ENCODE results near the gene CPNE9. TPM values are rescaled to one million over a fixed set of nuclear protein-coding genes. Genes with fewer than 3 reads are reported as not detected.

CPNE9 gene
- total and polyA plus RNA-seq, 2 of the 13 experiments (the other 11 are each of a cell fraction or from before 2014, with no cell fraction given), result 0.20 TPM; not detected in 1

DNA sequence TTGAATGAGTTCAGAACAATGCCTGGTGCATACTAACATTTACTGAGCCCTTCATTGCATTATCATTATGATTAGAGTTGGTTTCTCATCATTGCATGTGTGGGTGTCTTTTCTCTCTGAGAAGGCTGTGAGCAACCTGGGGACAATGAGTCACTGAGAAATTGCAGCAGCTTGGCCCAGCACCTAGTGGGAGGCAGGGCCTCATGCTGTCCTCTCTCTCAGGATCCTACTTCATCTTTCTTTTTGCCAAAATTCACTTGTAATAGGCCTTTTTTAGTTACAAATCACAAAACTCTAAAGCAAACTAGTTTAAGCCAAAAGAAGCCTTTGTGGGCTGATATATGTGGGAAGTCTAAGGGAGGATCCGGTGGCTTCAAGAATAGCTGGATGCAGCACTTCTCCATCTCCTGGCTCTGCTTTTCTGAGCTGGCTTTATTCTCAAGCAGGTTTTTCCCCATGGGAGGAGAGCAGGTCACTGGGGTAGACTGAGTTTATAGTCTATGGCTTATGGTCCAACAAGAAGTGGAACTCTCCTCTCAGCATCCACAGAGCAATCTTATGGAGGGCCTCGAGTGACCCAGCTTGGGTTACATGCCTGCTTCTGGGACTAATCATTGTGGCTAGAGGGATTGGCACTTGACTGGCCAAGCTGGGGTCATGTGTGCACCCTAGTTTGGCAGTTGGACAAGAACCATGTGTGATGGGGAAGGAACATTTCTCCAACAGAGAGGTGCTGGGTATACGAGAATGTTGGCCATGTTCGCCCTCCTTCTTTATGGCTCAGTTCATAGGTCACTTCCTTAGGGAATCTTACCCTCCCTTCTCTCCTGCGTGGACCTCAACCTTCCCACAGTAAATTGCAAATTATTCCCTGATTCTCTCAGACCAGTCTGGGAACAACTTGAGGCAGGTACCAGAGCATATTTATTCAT lies 74.8 kb downstream of the CPNE9 start (continued):
- TF ChIP-seq ZFP36 (IDR thresholded peaks at IDR 0.05; ENCODE audit: borderline replicate concordance, low read depth, low read length, partially characterized antibody) (no peak), SKI (IDR thresholded peaks at IDR 0.05; ENCODE audit: partially characterized antibody) (no peak), ZKSCAN8 (CRISPR knock-in tag; IDR thresholded peaks at IDR 0.05; ENCODE audit: borderline replicate concordance) (no peak), HMG20B (CRISPR knock-in tag; conservative IDR thresholded peaks at IDR 0.05) (no peak), ARNT2 (CRISPR knock-in tag; IDR thresholded peaks at IDR 0.05; ENCODE audit: low read depth) (no peak), ZC3H13 (CRISPR knock-in tag; IDR thresholded peaks at IDR 0.05) (no peak)
- TF ChIP-seq, protein P1, sequence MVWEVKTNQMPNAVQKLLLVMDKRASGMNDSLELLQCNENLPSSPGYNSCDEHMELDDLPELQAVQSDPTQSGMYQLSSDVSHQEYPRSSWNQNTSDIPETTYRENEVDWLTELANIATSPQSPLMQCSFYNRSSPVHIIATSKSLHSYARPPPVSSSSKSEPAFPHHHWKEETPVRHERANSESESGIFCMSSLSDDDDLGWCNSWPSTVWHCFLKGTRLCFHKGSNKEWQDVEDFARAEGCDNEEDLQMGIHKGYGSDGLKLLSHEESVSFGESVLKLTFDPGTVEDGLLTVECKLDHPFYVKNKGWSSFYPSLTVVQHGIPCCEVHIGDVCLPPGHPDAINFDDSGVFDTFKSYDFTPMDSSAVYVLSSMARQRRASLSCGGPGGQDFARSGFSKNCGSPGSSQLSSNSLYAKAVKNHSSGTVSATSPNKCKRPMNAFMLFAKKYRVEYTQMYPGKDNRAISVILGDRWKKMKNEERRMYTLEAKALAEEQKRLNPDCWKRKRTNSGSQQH (CRISPR knock-in tag; IDR thresholded peaks at IDR 0.05; ENCODE audit: low read depth), result no peak
- TF ChIP-seq, protein P2, sequence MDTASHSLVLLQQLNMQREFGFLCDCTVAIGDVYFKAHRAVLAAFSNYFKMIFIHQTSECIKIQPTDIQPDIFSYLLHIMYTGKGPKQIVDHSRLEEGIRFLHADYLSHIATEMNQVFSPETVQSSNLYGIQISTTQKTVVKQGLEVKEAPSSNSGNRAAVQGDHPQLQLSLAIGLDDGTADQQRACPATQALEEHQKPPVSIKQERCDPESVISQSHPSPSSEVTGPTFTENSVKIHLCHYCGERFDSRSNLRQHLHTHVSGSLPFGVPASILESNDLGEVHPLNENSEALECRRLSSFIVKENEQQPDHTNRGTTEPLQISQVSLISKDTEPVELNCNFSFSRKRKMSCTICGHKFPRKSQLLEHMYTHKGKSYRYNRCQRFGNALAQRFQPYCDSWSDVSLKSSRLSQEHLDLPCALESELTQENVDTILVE (CRISPR knock-in tag; IDR thresholded peaks at IDR 0.05), result no peak

DNA sequence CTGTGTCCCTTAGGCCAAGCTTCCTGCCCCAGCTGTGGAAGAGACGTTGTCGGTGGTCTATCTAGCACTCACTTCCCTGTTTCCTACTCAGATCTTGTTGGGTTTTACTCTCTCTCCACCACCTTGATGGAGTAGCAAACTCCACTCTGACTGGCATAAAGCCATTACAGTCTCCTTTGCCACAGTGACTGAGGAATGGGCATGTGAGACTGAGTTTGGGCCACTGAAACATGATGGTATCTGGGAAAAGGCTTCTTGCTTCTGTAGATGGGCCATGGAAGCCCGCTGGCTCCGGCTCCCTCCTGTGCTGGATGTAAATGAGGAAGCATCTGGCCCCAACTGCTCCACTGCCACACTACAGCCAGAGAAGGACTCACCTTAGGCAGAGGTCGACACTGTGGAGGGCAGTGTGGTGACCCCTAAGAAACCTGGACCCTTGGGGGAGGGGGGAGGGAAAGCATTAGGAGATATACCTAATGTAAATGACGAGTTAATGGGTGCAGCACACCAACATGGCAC lies 75.5 kb downstream of the CPNE9 start:
- ChIA-PET POLR2A (no interaction called here), CTCF (ENCODE audit: low intra/inter-chr PET ratio, low total read pairs) (no interaction called here)
- Histone ChIP-seq H3K4me2 (ENCODE audit: low read depth, low read length) (no peak overlapping the region), H3K9ac (ENCODE audit: insufficient read depth, low read depth, low read length) (no peak overlapping the region), H3K4me3 (replicated peaks in 1 of 3; ENCODE audit: insufficient read depth in 1 of 3, low read depth in 2 of 3, low read length in 3 of 3) (no peak overlapping the region), H3K27ac (ENCODE audit: extremely low read length, insufficient read depth, low read length) (no peak overlapping the region), H3K9me3 (ENCODE audit: low read length) (no peaks in the 10 kb centered on the region), H2AFZ (ENCODE audit: low read length) (no peak overlapping the region), H4K20me1 (ENCODE audit: insufficient read depth, low read length) (no peaks in the 10 kb centered on the region), H3K36me3 (replicated peaks in 1 of 2; ENCODE audit: control insufficient read depth in 1 of 2, insufficient read depth in 2 of 2, low read length in 2 of 2) (peaks cover 14 to 28% of the 10 kb centered on the region in 2 experiments), H3K27me3 (ENCODE audit: control insufficient read depth in 1 of 2, insufficient read depth in 2 of 2, low read length in 2 of 2) (no peaks in the 10 kb centered on the region), H3K4me1 (ENCODE audit: insufficient read depth, low read length) (peaks cover 16% of the 10 kb centered on the region), H3K79me2 (ENCODE audit: insufficient read depth, low read length) (no peaks in the 10 kb centered on the region)
- no peak for FAIRE-seq
- DNase-seq (ENCODE audit: low spot score), result no peak
- intact Hi-C loops (cut with micrococcal nuclease; ENCODE audit: unreplicated experiment) (no loop called here), in situ Hi-C loops (cut with HindIII; ENCODE audit: extremely low pct_ligation_motif_present, low pct_unique_long_range_greater_than_20kb) (no loop called here)
- no TSS peak for BruUV-seq (replicated peaks)
- WGBS (ENCODE audit: low lambda C conversion rate), result 86% methylated on average over 5 of the region's 6 CpGs
- no peak for ATAC-seq
- TF ChIP-seq TEAD2 (CRISPR knock-in tag; IDR thresholded peaks at IDR 0.05) (no peak), NFRKB (IDR thresholded peaks at IDR 0.05) (no peak), ZNF768 (CRISPR knock-in tag; IDR thresholded peaks at IDR 0.05) (no peak), ATF7-NPFF (CRISPR knock-in tag; IDR thresholded peaks at IDR 0.05; ENCODE audit: low read depth) (no peak), ZNF333 (CRISPR knock-in tag; IDR thresholded peaks at IDR 0.05; ENCODE audit: borderline replicate concordance) (no peak), SMAD1 (CRISPR knock-in tag; IDR thresholded peaks at IDR 0.05; ENCODE audit: borderline replicate concordance, low read depth) (no peak)
- TF ChIP-seq, protein P3, sequence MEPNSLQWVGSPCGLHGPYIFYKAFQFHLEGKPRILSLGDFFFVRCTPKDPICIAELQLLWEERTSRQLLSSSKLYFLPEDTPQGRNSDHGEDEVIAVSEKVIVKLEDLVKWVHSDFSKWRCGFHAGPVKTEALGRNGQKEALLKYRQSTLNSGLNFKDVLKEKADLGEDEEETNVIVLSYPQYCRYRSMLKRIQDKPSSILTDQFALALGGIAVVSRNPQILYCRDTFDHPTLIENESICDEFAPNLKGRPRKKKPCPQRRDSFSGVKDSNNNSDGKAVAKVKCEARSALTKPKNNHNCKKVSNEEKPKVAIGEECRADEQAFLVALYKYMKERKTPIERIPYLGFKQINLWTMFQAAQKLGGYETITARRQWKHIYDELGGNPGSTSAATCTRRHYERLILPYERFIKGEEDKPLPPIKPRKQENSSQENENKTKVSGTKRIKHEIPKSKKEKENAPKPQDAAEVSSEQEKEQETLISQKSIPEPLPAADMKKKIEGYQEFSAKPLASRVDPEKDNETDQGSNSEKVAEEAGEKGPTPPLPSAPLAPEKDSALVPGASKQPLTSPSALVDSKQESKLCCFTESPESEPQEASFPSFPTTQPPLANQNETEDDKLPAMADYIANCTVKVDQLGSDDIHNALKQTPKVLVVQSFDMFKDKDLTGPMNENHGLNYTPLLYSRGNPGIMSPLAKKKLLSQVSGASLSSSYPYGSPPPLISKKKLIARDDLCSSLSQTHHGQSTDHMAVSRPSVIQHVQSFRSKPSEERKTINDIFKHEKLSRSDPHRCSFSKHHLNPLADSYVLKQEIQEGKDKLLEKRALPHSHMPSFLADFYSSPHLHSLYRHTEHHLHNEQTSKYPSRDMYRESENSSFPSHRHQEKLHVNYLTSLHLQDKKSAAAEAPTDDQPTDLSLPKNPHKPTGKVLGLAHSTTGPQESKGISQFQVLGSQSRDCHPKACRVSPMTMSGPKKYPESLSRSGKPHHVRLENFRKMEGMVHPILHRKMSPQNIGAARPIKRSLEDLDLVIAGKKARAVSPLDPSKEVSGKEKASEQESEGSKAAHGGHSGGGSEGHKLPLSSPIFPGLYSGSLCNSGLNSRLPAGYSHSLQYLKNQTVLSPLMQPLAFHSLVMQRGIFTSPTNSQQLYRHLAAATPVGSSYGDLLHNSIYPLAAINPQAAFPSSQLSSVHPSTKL (CRISPR knock-in tag; IDR thresholded peaks at IDR 0.05), result no peak
- TF ChIP-seq, protein P4, sequence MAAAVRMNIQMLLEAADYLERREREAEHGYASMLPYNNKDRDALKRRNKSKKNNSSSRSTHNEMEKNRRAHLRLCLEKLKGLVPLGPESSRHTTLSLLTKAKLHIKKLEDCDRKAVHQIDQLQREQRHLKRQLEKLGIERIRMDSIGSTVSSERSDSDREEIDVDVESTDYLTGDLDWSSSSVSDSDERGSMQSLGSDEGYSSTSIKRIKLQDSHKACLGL (CRISPR knock-in tag; IDR thresholded peaks at IDR 0.05), result no peak

Measured in HepG2 (cell line).